ENCODE measurements around the gene TBC1D25.

Gene TBC1D25

DNA sequence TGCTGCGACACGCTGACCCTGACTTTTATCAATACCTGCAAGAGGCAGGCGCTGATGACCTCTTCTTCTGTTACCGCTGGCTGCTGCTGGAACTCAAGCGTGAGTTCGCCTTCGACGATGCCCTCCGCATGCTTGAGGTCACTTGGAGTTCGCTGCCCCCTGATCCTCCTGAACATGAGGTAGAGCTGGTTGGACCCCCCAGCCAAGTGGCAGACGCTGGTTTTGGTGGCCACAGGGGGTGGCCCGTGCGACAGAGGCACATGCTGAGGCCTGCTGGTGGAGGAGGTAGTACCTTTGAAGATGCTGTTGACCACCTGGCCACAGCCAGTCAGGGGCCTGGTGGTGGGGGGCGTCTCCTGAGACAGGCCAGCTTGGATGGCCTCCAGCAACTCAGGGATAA is 20.5 kb downstream of the TBC1D25 start:
- Histone ChIP-seq H3K79me2 (ENCODE audit: control insufficient read depth, insufficient read depth, low read length, unreplicated experiment) (peaks cover 3% of the 10 kb centered on the region), H3K4me1 (ENCODE audit: control insufficient read depth, insufficient read depth, low read length, unreplicated experiment) (peaks cover 10% of the 10 kb centered on the region), H2AFZ (ENCODE audit: low read length, unreplicated experiment) (no peak overlapping the region), H3K27ac (ENCODE audit: low read depth, low read length) (no peak overlapping the region), H3K27me3 (ENCODE audit: insufficient read depth, low read length) (no peaks in the 10 kb centered on the region), H3K36me3 (ENCODE audit: insufficient read depth, low read length) (no peaks in the 10 kb centered on the region), H3K4me3 (ENCODE audit: low read depth, low read length) (no peak overlapping the region)

DNA sequence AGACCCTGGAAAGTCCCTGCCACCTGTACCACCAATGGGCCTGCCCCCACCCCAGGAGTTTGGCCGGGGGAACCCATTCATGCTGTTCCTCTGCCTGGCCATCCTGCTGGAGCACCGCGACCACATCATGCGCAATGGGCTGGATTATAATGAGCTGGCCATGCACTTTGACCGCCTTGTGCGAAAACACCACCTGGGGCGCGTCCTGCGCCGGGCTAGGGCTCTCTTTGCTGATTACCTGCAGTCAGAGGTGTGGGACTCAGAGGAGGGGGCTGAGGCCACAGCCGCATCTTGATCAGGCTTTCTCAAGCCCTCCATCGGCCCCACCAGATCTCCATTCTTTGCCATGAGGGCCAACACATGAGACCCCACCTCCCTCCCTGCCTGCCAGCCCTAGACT is 21.2 kb downstream of the TBC1D25 start:
- H3K79me2 ChIP-seq (ENCODE audit: control insufficient read depth, insufficient read depth, low read length, unreplicated experiment), result peaks cover 3% of the 10 kb centered on the region
- H3K27me3 ChIP-seq (ENCODE audit: insufficient read depth, low read length), result no peaks in the 10 kb centered on the region
- no peak overlapping the region for H2AFZ ChIP-seq (ENCODE audit: low read length, unreplicated experiment)
- H3K4me1 ChIP-seq (ENCODE audit: control insufficient read depth, insufficient read depth, low read length, unreplicated experiment), result peaks cover 10% of the 10 kb centered on the region
- H3K4me3 ChIP-seq (ENCODE audit: low read depth, low read length), result no peak overlapping the region
- no peaks in the 10 kb centered on the region for H3K36me3 ChIP-seq (ENCODE audit: insufficient read depth, low read length)
- H3K27ac ChIP-seq (ENCODE audit: low read depth, low read length), result no peak overlapping the region

DNA sequence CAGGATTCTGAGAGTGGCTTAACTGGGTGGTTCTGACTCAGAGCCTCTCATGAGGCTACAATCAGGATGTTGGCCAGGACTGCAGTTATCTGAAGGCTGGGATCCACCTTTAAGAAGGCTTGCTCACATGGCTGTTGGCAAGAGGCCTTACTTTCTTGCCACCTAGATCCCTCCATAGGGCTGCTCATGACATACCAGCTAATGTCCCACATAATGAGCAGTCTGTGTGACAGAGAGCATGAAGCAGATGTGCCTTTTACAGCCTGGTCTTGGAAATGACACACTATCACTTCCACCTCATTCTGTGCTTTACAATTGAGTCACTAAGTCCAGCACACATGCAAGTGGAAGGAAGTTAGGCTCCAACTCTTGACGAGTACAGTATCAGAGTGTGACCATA is 30.4 kb downstream of the TBC1D25 start:
- H3K36me3 ChIP-seq (ENCODE audit: insufficient read depth, low read length), result peaks cover under 1% of the 10 kb centered on the region; the same call in 1 of the 2 replicates
- H3K27ac ChIP-seq (ENCODE audit: low read depth, low read length), result peak overlapping the region; percentile 73
- no peak overlapping the region for H2AFZ ChIP-seq (ENCODE audit: low read length, unreplicated experiment)
- H3K4me3 ChIP-seq (ENCODE audit: low read depth, low read length), result no peak overlapping the region
- H3K27me3 ChIP-seq (ENCODE audit: insufficient read depth, low read length), result no peaks in the 10 kb centered on the region
- peaks cover 2% of the 10 kb centered on the region for H3K79me2 ChIP-seq (ENCODE audit: control insufficient read depth, insufficient read depth, low read length, unreplicated experiment)
- H3K4me1 ChIP-seq (ENCODE audit: control insufficient read depth, insufficient read depth, low read length, unreplicated experiment), result peaks cover 7% of the 10 kb centered on the region

DNA sequence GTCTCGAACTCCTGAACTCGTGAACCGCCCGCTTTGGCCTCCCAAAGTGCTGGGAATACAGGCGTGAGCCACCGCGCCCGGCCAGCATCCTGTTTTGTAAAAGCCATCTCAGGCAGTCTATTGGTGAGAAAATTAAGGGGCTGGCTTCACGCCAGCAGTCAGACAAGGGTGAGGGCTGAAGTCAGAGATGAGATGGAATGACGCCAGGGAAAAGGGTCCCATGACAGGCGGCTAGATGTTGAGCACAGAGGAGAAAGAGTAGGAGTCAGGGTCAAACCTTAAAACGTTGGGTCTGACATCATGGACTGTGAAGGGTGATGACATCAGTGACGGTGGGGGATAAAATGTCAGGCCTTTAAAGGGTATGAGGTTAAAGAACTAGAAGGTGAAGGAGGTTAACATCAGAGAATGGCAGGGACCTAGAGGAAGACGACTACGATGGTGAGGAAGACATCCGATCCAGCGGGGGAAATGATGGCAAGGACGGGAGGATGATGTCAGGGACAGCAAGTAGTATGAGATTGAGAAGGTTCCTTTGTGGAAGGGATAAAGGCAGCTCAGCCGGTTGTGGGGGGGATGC is 34.3 kb downstream of the TBC1D25 start:
- Histone ChIP-seq H3K27ac (ENCODE audit: low read depth, low read length) (peak overlapping the region; percentile 99), H2AFZ (ENCODE audit: low read length, unreplicated experiment) (peak overlapping the region; percentile 40)

DNA sequence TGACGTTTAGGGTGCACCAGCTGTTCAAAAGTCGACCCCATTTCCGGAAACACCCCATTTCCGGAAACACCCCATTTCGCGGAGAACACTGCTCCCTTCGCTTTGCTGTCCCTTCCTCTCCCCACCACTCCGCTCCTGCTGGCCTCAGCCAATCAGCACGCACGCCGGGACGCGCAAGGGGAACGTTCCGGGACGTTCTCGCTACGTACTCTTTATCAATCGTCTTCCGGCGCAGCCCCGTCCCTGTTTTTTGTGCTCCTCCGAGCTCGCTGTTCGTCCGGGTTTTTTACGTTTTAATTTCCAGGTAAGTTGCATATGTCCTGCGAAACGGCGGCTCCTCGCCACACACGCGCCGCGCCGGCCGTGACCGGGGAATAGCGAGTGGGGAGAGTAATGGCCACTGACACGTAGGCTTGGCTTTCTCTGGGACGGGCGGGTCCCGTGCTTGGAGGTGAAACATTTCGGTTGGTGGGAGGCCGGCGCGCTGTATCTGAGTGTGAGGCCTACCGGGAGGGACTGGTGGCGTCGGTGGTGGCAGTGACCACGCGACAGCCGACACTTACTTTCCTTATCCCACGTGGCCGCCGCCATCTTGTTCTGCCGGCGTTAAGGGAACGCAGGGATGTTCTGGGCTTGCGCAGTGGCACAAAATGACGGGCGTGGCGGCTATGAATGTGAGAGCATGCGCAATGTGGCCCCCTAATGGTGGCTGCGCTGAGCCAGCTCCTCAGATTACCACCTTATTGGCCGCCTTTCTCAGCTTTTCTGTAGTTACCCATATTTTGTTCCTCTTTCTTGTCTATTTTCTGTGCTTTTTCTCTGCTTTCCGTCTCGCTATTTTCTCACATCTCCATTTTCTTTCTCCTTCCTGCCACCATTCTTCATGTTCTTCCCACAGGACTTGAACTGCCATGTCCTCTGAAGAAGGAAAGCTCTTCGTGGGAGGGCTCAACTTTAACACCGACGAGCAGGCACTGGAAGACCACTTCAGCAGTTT is 35.1 kb downstream of the TBC1D25 start, which contains the start of gene RBM3:
RBM3 (plus strand) TSS at position 215 of the 997 bp plus-strand sequence; CDS start at position 912, 697 bp downstream.
- Histone ChIP-seq H3K36me3 (ENCODE audit: insufficient read depth, low read length) (peaks cover 27% of the 10 kb centered on the region), H3K27ac (ENCODE audit: low read depth, low read length) (peak within 1 kb of the TSS; percentile 99), H3K4me1 (ENCODE audit: control insufficient read depth, insufficient read depth, low read length, unreplicated experiment) (peaks cover 34% of the 10 kb centered on the region), H2AFZ (ENCODE audit: low read length, unreplicated experiment) (peak within 1 kb of the TSS; percentile 40), H3K27me3 (ENCODE audit: insufficient read depth, low read length) (no peaks in the 10 kb centered on the region), H3K79me2 (ENCODE audit: control insufficient read depth, insufficient read depth, low read length, unreplicated experiment) (peaks cover 30% of the 10 kb centered on the region), H3K4me3 (ENCODE audit: low read depth, low read length) (peak within 1 kb of the TSS; percentile 99)

More for the DNA sequence above, 34.3 kb downstream of the TBC1D25 start:
- H3K79me2 ChIP-seq (ENCODE audit: control insufficient read depth, insufficient read depth, low read length, unreplicated experiment), result peaks cover 29% of the 10 kb centered on the region
- peaks cover 26% of the 10 kb centered on the region for H3K36me3 ChIP-seq (ENCODE audit: insufficient read depth, low read length)
- peak overlapping the region; percentile 99 for H3K4me3 ChIP-seq (ENCODE audit: low read depth, low read length)
- H3K27me3 ChIP-seq (ENCODE audit: insufficient read depth, low read length), result no peaks in the 10 kb centered on the region
- peaks cover 33% of the 10 kb centered on the region for H3K4me1 ChIP-seq (ENCODE audit: control insufficient read depth, insufficient read depth, low read length, unreplicated experiment)

DNA sequence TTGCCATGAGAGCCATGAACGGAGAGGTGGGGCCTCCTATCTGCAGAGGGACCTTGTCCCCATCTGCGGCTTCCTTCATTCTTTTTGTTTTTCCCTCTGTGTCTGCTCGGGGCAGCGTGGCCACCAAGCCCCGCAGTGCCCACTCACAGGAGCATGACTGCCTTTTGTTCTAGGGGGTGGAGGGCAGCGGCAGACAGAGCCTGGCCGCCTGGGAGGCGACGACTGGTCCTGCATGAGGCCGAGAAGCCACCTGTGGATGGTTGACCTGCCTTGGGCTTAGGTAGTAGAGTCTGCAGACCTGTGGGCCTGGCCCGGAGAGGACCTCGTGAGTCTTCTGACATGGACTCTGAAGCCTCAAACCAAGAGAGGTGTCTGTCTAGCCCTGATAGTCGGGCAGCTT is 36.1 kb downstream of the TBC1D25 start:
- Histone ChIP-seq H3K4me3 (ENCODE audit: low read depth, low read length) (peak overlapping the region; percentile 99), H2AFZ (ENCODE audit: low read length, unreplicated experiment) (no peak overlapping the region), H3K36me3 (ENCODE audit: insufficient read depth, low read length) (peaks cover 27% of the 10 kb centered on the region), H3K4me1 (ENCODE audit: control insufficient read depth, insufficient read depth, low read length, unreplicated experiment) (peaks cover 31% of the 10 kb centered on the region), H3K27ac (ENCODE audit: low read depth, low read length) (peak overlapping the region; percentile 99), H3K27me3 (ENCODE audit: insufficient read depth, low read length) (no peaks in the 10 kb centered on the region), H3K79me2 (ENCODE audit: control insufficient read depth, insufficient read depth, low read length, unreplicated experiment) (peaks cover 30% of the 10 kb centered on the region)

DNA sequence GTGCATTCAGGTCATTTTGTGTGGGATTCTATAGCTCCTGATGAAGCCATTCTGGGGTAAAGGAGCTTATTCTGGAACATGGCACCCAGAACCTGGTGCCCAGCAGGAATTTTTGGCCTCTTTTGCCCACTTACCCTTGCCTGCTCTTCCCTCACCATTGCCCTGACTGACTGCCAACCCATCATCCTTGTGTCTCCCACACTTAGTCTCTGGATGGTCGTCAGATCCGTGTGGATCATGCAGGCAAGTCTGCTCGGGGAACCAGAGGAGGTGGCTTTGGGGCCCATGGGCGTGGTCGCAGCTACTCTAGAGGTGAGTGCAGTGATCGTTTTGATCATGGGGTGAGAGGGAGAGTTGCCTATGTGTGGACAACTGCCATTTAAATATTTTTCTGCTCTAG is 36.6 kb downstream of the TBC1D25 start:
- H3K4me1 ChIP-seq (ENCODE audit: control insufficient read depth, insufficient read depth, low read length, unreplicated experiment), result peaks cover 31% of the 10 kb centered on the region
- no peaks in the 10 kb centered on the region for H3K27me3 ChIP-seq (ENCODE audit: insufficient read depth, low read length)
- peaks cover 27% of the 10 kb centered on the region for H3K36me3 ChIP-seq (ENCODE audit: insufficient read depth, low read length)
- peaks cover 30% of the 10 kb centered on the region for H3K79me2 ChIP-seq (ENCODE audit: control insufficient read depth, insufficient read depth, low read length, unreplicated experiment)
- no peak overlapping the region for H2AFZ ChIP-seq (ENCODE audit: low read length, unreplicated experiment)
- peak overlapping the region; percentile 99 for H3K27ac ChIP-seq (ENCODE audit: low read depth, low read length)
- peak overlapping the region; percentile 99 for H3K4me3 ChIP-seq (ENCODE audit: low read depth, low read length)

DNA sequence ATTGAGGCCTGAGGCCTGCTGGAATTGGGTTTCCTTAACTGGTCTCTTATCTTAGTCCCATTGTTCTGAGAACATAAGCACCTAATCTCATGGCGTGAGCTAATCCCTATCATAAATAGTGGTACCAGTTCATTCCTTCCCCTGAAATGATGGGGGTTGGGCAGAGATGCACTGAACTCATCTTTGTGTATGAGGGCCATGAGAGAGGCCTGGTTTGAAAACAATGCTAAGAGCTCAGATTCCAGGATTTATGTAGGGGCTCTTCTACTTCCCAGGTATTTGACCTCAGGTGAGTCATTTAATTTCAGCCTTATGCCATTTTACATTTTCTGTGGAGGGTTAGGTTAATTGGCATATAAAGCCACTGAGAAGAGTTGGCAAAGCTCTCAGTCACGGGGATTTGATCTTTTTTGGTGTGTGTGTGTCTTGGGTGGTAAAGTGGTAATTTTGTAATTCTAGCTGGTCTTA is 39.2 kb downstream of the TBC1D25 start:
- H3K27me3 ChIP-seq (ENCODE audit: insufficient read depth, low read length), result no peaks in the 10 kb centered on the region
- H3K79me2 ChIP-seq (ENCODE audit: control insufficient read depth, insufficient read depth, low read length, unreplicated experiment), result peaks cover 30% of the 10 kb centered on the region
- H3K27ac ChIP-seq (ENCODE audit: low read depth, low read length), result peak overlapping the region; percentile 34; the same call in 1 of the 2 replicates
- H3K4me1 ChIP-seq (ENCODE audit: control insufficient read depth, insufficient read depth, low read length, unreplicated experiment), result peaks cover 41% of the 10 kb centered on the region
- no peak overlapping the region for H2AFZ ChIP-seq (ENCODE audit: low read length, unreplicated experiment)
- no peak overlapping the region for H3K4me3 ChIP-seq (ENCODE audit: low read depth, low read length)
- peaks cover 27% of the 10 kb centered on the region for H3K36me3 ChIP-seq (ENCODE audit: insufficient read depth, low read length)

DNA sequence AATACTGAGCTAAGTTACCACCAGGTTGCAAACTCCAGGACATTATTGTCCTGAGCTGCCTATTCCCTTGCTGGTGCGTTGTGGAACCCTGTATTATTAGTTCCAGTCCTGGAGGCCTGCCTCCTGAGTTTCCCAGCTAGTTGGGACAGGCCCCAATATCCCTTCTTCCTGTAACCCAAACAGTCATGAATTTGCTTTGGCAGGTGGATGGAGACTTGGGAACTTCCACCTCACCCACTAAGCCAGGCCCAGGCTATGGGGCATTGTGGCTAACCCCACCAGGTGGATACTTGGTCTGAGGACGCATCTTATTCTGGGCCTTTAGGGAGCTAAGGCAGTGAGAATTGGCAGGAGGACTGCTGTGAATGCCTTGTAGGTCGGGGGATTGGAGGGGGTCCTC is 39.7 kb downstream of the TBC1D25 start:
- Histone ChIP-seq H2AFZ (ENCODE audit: low read length, unreplicated experiment) (no peak overlapping the region), H3K36me3 (ENCODE audit: insufficient read depth, low read length) (peaks cover 27% of the 10 kb centered on the region), H3K4me3 (ENCODE audit: low read depth, low read length) (no peak overlapping the region), H3K4me1 (ENCODE audit: control insufficient read depth, insufficient read depth, low read length, unreplicated experiment) (peaks cover 41% of the 10 kb centered on the region), H3K27me3 (ENCODE audit: insufficient read depth, low read length) (no peaks in the 10 kb centered on the region), H3K27ac (ENCODE audit: low read depth, low read length) (peak overlapping the region; percentile 34; the same call in 1 of the 2 replicates), H3K79me2 (ENCODE audit: control insufficient read depth, insufficient read depth, low read length, unreplicated experiment) (peaks cover 30% of the 10 kb centered on the region)

DNA sequence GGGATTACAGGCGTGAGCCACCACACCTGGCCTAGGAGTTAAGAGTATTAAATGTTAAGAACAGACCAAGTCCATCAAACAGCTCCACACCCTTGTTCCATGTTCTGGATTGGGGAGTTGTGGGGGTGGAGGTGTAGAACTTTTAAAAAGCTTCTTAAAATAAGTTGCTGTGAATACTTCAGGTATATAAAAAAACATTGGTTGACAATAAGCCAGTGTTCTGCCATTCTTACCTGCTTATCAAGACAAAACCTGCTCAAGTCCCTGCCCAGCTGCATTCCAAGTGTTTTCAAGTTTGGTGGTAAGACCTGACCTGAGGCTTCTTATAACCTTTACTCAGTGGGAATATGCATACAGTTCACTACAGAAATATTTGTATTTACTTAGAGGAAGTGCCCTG is 41.1 kb downstream of the TBC1D25 start:
- H3K36me3 ChIP-seq (ENCODE audit: insufficient read depth, low read length), result peaks cover 19% of the 10 kb centered on the region
- peaks cover 21% of the 10 kb centered on the region for H3K79me2 ChIP-seq (ENCODE audit: control insufficient read depth, insufficient read depth, low read length, unreplicated experiment)
- no peak overlapping the region for H2AFZ ChIP-seq (ENCODE audit: low read length, unreplicated experiment)
- peaks cover 39% of the 10 kb centered on the region for H3K4me1 ChIP-seq (ENCODE audit: control insufficient read depth, insufficient read depth, low read length, unreplicated experiment)
- H3K27ac ChIP-seq (ENCODE audit: low read depth, low read length), result peak overlapping the region; percentile 41; the same call in 1 of the 2 replicates
- no peak overlapping the region for H3K4me3 ChIP-seq (ENCODE audit: low read depth, low read length)
- H3K27me3 ChIP-seq (ENCODE audit: insufficient read depth, low read length), result no peaks in the 10 kb centered on the region

All from ACC112 (cell line).